Lower leg skin (tissue), 4 donors: Measurements from ENCODE around the gene NUP85. TPM values are rescaled to one million over a fixed set of nuclear protein-coding genes. Genes with fewer than 3 reads are reported as not detected.

Experiments
- DNase-seq, 2 donors: peaks; one replicate each; pipeline ENCODE4 v3.0.0-alpha.2; 2019; ENCODE audit warnings: low spot score in 2 of 2
- H3K4me3 ChIP-seq: fragments of 200-600 bp; sonication (generic); 2 replicates; pipeline ENCODE4 v1.5.1; 2017; ENCODE audit warnings: mild to moderate bottlenecking, low read depth; ENCODE audit not compliant: poor library complexity, severe bottlenecking
- POLR2A ChIP-seq, 2 donors: fragments of 450-650 bp; IDR thresholded peaks; one replicate each; pipeline ENCODE4 v1.6.1; 2016 to 2017; ENCODE audit warnings: antibody characterized with exemption in 2 of 2, mild to moderate bottlenecking in 1 of 2, moderate library complexity in 1 of 2
- WGBS, 2 donors: methylation state at CpG; one replicate each; pipeline ENCODE4 v1.1.5; 2018; 5-methylcytosine and 5-hydroxymethylcytosine counted together
- intact Hi-C: fragments of 100-400 bp; cut with DNase I; formaldehyde crosslinking; loops from one replicate; pipeline ENCODE4 v1.15.0; 2023; ENCODE audit warnings: low total_unique reads
- total RNA-seq, 4 donors: library from RNA; depleted of rRNA; stranded (reverse); fragments of >200 nt; gene quantifications; one replicate each; pipeline ENCODE4 v1.1.0, GENCODE V29; 2016
- TF ChIP-seq, protein P1 (sequence below), 3 donors: fragments of 450-650 bp; IDR thresholded peaks; one replicate each; pipeline ENCODE4 v1.5.1; 2016; ENCODE audit warnings: antibody characterized with exemption in 3 of 3, mild to moderate bottlenecking in 3 of 3, moderate library complexity in 2 of 3

NUP85 gene
- total RNA-seq, 4 donors from 2014 or later = 32.1 to 46.2 (median 35.1) TPM

DNA sequence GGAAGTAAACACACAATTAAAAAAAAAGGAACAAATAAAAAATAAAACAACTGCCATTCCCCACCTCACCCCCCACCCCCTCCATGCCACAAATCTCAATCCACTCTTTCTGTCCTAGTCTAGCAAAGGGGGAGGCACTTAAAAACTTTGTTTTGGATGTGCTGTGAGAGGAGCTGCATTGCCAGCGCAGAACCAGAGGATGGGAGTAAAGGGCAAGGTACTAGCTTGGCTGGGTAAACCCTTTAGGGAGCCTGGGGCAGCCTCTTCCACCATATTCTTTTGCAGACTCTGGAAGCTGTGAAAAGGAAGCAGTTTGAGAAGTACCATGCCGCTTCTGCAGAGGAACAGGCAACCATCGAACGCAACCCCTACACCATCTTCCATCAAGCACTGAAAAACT lies 57.6 kb downstream of the NUP85 start:
- no peak overlapping the region for H3K4me3 ChIP-seq
- 94% methylated on average over 4 of the region's 4 CpGs for WGBS, 2 donors
- no peak for DNase-seq
- TF ChIP-seq, protein P1, sequence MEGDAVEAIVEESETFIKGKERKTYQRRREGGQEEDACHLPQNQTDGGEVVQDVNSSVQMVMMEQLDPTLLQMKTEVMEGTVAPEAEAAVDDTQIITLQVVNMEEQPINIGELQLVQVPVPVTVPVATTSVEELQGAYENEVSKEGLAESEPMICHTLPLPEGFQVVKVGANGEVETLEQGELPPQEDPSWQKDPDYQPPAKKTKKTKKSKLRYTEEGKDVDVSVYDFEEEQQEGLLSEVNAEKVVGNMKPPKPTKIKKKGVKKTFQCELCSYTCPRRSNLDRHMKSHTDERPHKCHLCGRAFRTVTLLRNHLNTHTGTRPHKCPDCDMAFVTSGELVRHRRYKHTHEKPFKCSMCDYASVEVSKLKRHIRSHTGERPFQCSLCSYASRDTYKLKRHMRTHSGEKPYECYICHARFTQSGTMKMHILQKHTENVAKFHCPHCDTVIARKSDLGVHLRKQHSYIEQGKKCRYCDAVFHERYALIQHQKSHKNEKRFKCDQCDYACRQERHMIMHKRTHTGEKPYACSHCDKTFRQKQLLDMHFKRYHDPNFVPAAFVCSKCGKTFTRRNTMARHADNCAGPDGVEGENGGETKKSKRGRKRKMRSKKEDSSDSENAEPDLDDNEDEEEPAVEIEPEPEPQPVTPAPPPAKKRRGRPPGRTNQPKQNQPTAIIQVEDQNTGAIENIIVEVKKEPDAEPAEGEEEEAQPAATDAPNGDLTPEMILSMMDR (IDR thresholded peaks at IDR 0.05) = no peak
- TF ChIP-seq POLR2A (IDR thresholded peaks at IDR 0.05) = no peak
- intact Hi-C loops = no loop called here

DNA sequence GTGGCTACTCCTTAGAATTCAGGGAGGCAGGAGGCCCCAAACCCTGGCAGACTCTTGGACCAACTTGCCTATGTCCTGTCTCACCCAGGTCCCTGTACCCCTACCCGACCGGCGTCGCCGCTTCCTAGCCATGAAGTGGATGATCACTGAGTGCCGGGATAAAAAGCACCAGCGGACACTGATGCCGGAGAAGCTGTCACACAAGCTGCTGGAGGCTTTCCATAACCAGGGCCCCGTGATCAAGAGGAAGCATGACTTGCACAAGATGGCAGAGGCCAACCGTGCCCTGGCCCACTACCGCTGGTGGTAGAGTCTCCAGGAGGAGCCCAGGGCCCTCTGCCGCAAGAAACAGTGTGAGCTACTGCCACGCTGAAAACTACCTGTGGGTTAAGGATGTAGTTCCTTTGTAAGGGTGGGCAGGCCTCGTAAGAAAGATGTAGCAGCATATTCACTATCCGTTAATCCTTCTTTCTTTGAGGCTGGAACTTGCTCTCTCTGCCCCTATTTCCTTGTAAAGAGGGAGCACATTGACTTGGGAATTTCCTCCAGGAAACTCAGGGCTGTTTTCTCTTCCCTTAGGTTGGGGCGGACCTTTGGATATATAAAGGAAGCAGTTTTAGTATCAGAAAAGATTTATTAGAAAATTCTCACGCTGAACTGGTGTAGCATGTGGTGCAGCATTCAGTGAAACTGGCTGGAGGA lies 60.3 kb downstream of the NUP85 start:
- DNase-seq = no peak
- intact Hi-C loops = no loop called here
- H3K4me3 ChIP-seq = no peak overlapping the region
- no peak for TF ChIP-seq POLR2A (IDR thresholded peaks at IDR 0.05)
- TF ChIP-seq, protein P1 (IDR thresholded peaks at IDR 0.05) = no peak
- WGBS, 2 donors = 88 to 90% methylated on average over 11 to 17 of the region's 17 CpGs

DNA sequence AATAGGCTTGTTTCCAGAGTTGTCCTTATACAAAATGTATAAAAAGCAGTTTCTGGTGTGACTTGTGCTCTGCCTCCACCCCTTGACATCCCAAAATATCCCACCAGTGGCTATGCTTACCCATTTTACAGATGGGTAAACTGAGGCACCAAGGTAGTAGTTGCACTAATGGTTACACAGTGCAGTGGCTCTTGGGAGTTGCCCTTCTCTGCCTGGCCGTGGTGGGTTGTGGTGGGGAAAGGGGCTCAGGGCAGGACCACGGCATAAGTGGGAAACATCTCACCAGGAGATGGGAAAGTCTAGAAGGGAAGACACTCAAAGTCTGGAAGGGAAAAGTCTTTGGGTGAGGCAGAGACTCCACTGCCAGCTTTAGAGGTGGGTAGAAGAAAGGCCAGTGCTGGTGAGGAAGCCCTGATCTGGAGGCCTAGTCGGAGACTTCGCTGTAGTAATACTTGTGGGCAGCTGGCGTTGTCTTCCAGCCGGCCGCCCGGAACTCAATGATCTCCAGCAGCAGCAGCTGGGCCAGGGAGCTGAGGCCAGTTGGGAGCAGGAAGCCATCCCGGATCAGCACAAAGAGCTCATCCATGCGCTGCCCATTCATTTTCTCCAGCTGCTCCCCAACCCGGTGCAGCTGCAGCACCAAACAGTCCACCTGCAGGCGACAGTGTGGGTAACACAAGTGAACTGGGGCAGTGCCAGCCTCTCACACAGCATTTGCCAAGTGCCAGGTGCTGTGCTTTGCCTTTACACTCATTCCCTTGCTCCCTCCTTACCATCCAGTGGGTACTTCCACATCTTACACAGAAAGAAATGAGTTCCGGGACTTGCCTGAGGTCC lies 61.1 kb downstream of the NUP85 start:
- H3K4me3 ChIP-seq = no peak overlapping the region
- no peak for TF ChIP-seq POLR2A (IDR thresholded peaks at IDR 0.05)
- TF ChIP-seq, protein P1 (IDR thresholded peaks at IDR 0.05) = no peak
- intact Hi-C loops = no loop called here
- DNase-seq = no peak
- WGBS, 2 donors = 83% methylated on average over 12 to 13 of the region's 13 CpGs

DNA sequence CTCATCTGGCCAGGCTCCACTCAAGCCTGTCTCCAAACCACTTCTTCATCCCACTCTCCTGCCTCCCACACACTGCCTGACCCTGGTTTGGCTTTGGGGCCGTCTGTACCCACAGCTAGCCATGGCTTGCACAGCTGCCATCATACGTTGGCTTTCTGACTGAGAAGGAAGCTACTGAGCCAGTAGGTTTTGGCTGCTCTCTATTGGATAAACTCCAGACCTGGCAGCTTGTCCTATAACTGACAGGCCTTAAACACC lies 61.6 kb downstream of the NUP85 start:
- intact Hi-C loops = no loop called here
- no peak overlapping the region for H3K4me3 ChIP-seq
- 19 to 32% methylated on average over 2 of the region's 2 CpGs for WGBS, 2 donors
- no peak for TF ChIP-seq POLR2A (IDR thresholded peaks at IDR 0.05)
- TF ChIP-seq, protein P1 (IDR thresholded peaks at IDR 0.05) = no peak
- DNase-seq = no peak

DNA sequence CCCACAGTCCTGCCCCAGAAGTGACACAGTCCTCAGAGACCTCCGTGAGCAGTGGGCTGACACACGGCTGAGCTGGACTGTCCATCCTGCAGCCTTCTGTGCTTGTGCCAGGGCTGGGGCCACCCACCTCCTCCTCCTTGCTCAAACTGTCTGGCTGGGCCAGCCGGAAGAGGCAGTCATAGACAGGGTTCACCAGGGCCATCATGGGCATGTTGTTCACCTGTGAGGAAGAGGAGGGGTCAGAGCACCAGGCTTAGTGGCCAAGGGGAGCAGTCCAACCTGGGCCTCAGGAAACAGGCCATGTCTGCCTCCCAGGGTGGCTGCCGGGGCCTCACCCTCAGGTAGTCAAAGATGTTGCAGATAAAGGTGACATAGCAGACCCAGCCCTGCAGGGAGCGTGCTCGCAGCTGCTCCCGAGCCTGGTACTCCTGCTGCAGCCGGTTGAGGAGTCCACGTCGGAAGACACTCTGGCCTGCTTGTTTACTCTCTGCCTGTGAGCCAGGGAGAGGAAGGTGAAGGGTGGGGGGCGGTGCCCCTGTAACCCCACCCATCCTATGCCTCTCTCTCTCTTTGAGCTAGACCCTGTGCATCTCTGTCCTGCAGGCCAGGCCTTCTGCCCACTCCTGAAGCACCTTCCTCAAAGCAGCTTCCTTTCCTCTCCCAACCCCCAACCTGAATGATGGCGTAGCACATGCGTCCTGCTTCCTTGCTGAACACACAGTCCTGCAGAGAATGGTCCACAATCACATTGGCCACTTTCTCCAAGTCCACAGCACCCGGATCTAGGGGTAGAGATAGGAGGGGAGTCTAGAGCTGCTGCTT lies 62.1 kb downstream of the NUP85 start:
- no peak for DNase-seq
- WGBS, 2 donors = 35 to 42% methylated on average over 14 of the region's 14 CpGs
- intact Hi-C loops = no loop called here
- TF ChIP-seq, protein P1 (IDR thresholded peaks at IDR 0.05) = no peak
- TF ChIP-seq POLR2A (IDR thresholded peaks at IDR 0.05) = no peak
- H3K4me3 ChIP-seq = no peak overlapping the region
